Measurements from ENCODE around the gene FOXN3.
"Not testable (repeated sequence)": the region's sequence is repeated elsewhere in the genome, so short reads cannot be mapped to it uniquely, and the experiment has no call there.

Gene FOXN3

DNA sequence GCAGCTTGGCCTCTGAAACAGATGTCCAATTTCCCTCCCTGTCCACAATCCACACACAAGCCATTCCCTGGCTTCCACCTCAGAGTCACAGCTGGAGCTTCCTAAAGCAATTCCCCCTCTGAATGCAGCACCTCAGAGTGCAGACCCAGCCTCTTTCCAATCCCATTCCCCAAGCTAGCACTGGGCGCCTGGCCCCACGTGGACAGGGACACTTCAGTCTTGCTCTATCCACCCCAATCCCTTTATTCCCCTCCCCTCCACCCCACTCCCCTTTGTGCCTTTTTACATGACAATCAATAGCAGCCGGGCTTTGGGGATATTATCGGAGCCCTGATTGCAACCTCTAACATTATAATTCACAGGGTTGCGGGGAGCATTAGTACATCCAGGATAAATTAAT lies 300.0 kb downstream of the FOXN3 start:
- DNase-seq, result no peak

DNA sequence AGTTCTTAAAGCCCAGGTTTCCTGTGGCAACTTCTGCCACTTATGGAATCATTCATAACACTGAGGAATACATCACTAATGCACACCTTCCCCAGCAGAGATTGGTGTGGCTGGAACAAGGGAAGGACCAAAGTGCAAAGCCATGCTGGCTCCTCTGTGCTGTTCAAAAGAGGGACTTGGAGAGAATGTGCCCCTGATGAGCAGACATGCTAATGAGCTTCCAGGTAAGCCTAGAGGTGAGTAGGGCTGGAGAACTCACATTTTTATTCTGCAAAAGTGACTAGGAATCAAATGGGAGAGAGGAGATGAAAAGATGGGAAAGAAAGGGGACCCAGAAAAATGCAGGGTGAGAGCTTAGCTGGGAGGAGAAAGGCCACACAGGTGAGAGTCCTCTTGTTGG lies 302.9 kb downstream of the FOXN3 start:
- DNase-seq, result no peak

DNA sequence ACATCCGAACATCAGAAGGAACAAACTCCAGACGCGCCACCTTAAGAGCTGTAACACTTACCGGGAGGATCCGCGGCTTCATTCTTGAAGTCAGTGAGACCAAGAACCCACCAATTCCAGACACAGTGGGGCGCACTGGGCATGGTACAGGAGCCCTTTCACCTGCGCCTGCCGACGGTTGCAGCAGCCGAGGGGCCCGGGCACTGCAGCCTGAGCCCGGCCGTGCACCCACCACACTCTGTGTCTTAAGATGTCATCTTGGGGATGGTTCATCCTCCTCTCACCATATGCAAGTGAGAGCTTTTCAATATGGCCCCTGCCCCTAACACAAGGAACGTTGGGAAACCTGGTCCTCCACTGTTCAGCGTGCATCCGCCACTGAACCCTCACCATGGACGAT lies 304.3 kb downstream of the FOXN3 start:
- DNase-seq, result no peak

DNA sequence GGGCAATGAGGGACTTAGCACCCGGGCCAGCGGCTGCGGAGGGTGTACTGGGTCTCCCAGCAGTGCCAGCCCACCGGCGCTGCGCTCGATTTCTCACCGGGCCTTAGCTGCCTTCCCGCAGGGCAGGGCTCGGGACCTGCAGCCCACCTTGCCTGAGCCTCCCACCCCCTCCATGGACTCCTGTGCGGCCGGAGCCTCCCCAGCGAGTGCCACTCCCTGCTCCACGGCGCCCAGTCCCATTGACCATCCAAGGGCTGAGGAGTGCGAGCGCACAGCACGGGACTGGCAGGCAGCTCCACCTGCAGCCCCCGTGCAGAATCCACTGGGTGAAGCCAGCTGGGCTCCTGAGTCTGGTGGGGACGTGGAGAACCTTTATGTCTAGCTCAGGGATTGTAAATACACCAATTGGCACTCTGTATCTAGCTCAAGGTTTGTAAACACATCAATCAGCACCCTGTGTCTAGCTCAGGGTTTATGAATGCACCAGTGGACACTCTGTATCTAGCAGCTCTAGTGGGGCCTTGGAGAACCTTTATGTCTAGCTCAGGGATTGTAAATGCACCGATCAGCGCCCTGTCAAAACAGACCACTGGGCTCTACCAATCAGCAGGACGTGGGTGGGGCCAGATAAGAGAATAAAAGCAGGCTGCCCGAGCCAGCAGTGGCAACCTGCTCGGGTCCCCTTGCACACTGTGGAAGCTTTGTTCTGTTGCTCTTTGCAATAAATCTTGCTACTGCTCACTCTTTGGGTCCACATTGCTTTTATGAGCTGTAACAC lies 305.1 kb downstream of the FOXN3 start:
- not testable (repeated sequence) for DNase-seq

DNA sequence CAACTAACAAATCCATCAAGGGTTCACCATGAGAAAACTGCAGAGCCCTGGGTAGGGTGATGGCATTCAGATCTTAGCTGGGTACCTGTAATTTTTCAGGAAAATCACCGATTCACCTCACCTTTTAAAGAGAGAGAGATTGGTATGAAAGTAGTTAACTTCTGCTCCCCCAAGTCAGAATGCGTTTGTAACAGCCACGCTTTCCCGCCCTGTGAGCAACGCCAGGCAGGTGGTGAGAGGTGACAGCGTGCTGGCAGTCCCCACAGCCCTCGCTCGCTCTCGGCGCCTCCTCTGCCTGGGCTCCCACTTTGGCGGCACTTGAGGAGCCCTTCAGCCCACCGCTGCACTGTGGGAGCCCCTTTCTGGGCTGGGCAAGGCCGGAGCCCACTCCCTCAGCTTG lies 305.8 kb downstream of the FOXN3 start:
- DNase-seq, result not testable (repeated sequence)

DNA sequence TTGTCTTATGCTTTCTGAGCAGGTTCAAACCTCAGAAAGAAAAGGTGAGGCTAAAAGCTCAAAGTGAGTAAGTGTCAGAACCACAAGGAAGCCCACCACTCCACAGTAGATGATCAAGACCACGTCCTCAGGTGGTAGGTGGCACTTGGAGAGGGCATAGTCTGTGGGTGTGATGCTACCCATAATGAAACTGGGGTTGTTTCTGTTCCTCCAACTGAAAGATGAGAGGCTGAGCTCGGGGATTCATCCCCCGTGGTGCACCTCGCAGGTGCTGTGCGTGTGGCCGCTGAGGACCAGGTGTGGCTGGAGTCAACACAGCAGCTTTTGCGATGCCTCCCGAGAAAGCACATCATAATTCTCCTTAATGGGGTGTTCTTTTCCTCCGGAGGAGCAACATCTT lies 306.9 kb downstream of the FOXN3 start:
- no peak for DNase-seq

DNA sequence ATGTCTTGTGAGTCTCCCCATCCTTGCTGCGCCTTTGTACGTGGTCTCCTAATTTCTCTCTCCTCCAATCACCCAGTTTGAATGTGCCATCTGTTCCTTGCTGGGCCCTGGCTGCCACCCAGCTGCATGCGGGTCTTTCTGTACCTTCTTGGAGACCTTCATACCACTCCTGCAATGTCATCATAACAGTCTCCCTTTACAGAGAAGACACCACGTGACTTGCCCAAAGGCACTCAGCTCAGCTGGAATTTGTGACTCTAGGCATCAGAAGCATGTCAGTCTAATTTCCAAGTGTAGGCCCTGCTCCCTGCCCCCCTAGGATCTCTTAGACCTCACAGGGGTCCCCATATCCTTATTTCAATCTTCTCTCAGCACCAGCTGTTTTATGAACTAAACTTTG lies 308.4 kb downstream of the FOXN3 start:
- no peak for DNase-seq

DNA sequence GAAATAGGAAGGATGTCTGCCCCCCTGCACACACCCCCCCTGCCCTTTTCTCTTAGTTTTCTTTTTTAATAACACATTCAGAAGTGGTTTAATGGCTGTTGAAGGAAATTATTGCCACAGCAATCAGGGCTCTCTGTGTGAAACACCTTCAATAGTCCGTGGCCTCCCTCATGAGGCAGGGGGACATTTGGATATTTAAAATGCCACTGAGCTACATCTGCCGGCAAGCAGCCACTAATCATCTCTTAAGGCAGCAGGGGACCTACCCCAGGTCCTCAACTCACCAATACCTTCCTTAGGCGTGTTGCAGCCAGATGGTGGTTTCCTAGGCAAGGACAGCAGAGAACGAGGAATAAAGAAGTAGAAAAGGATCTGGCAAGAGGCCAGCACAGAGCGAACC lies 309.4 kb downstream of the FOXN3 start:
- no peak for DNase-seq
